Stimulated activated CD4-positive, alpha-beta T cell treated with anti-CD3 and anti-CD28 coated beads, TNF-alpha, amount 100 ng/mL, for 48 hours (primary cell): ENCODE results near the gene EEIG2.

Experiments
- DNase-seq, 3 donors: peaks; one replicate each; pipeline ENCODE4 v3.0.0-alpha.2; 2020; ENCODE audit warnings: low read depth in 3 of 3

EEIG2 gene

GRCh38 chr1:108583757-108584427, 24.0 kb downstream of the EEIG2 start:
- DNase-seq = no peak

GRCh38 chr1:108584428-108584856, 24.5 kb downstream of the EEIG2 start:
- no peak for DNase-seq

GRCh38 chr1:108585313-108585712, 25.4 kb downstream of the EEIG2 start:
- no peak for DNase-seq

GRCh38 chr1:108590441-108590840, 30.5 kb downstream of the EEIG2 start:
- DNase-seq = no peak

DNA sequence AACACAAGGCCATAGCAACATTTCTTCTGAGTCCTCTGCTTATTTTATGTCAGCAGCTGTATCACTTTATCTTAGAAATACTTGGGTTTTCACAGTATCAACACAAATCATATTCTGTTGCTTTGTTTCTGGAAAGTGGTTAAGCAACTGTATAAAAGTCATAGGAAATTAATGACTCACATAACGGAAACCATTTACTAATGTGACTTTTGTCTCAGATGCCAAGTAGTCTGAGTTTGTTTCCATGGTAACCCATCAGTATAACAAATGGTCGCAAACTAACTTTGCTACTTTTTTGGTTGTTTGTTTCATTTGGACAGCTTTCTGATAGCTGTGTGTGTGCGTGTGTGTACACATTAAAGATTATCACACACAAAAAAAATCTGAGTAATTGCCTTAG, 31.1 kb downstream of the EEIG2 start:
- no peak for DNase-seq

DNA sequence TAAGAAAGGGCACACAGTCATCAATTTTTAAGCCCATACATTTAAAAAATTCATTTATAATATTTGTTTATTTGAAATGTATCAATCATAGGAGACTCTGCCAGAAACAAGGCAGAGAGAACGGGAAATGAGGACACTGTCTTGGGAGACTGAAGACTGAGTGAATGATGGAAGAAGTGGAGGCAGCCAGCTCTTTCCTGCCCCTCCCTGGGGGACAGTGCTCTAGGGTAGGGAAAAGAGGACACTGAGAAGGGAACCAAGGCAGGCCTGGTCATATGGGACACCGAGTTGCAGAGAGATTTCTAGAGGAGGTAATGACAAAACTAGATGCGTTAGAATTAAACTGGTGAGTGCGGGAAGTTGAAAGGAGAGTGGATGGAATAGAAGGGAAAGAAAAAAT, 31.6 kb downstream of the EEIG2 start:
- no peak for DNase-seq

GRCh38 chr1:108592030-108592759, 32.3 kb downstream of the EEIG2 start:
- DNase-seq = no peak

GRCh38 chr1:108593448-108593847, 33.5 kb downstream of the EEIG2 start:
- DNase-seq = no peak

- DNase-seq = no peak
Observed at GRCh38 chr1:108595507-108595906, 35.6 kb downstream of the EEIG2 start.

DNA sequence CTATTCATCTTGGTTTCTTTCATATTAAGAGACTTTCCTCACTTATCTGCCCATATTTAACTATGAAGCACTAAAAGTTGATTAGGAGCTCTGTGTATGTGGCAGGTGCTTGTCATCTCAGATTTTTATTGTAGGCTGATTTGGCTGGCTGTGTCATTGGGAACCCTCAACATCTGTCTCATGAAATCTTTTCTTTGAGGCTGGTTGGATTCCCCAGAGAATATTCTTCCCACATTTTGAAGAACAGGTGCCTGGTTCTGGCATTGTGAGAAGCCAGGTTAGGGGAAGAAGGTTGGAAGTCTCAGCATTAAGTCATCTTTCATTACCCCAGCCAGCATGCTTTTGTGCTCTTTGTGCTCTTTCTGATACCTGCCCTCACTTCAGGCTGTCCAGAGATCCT, 37.1 kb downstream of the EEIG2 start:
- no peak for DNase-seq

- DNase-seq = no peak
Observed at GRCh38 chr1:108598340-108598739, 38.4 kb downstream of the EEIG2 start.

DNA sequence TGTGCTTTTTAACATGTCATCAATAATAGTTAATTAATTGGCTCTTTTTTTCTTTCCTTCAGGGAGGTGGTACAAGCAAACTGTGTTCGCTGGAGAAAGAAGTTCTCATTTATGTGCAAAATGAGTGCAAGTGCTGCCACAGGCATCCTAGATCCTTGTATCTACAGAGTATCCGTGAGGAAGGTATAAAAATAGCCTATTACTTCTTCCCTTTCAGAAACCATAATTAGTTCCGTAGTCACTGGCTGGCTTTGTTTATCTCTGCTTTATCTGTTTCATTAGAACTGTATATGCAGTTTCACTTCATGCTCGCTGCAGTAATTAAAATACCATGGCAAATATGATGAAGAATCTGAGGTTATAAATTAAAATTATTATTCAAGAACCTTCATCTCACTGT, 40.6 kb downstream of the EEIG2 start:
- no peak for DNase-seq

GRCh38 chr1:108601708-108602410, 42.0 kb downstream of the EEIG2 start:
- DNase-seq = no peak

- no peak for DNase-seq
Observed at GRCh38 chr1:108605633-108606032, 45.7 kb downstream of the EEIG2 start.

- no peak for DNase-seq
Observed at GRCh38 chr1:108606478-108606877, 46.6 kb downstream of the EEIG2 start.

- no peak for DNase-seq
Observed at GRCh38 chr1:108609483-108610049, 49.7 kb downstream of the EEIG2 start.
